NCI-H82 (cell line): ENCODE results near the gene SCNN1B.

Experiments
- DNase-seq: peaks from one replicate; lab custom pipeline; 2025; lab: John Stamatoyannopoulos, UW

The SCNN1B gene

DNA sequence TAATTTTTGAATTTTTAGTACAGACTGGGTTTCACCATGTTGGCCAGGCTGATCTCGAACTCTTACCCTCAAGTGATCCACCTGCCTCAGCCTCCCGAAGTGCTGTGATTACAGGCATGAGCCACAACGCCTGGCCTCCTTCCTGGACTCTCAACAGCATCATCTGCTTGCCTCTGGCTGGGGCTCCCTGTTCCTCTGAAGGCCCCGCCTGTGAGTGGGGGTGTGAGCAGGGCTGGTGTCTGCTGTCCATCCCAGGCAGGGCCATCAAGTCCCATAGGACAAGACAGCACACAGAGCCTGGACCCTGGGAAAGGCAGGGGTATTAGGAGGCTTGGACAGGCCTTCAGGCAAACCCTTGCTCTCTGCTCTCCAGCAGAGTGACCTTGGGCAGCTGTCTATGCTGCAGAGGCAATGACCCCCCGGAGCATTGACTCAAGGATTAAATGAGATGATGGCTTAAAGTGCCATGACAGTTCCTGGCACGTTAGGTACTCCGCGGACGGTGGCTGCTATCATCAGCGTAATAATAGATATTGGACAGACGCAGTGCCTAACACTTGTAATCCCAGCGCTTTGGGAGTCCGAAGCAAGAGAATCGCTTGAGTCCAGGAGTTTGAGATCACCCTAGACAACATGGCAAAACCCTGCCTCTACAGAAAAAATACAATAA lies 19.2 kb downstream of the SCNN1B start:
- DNase-seq = no peak

DNA sequence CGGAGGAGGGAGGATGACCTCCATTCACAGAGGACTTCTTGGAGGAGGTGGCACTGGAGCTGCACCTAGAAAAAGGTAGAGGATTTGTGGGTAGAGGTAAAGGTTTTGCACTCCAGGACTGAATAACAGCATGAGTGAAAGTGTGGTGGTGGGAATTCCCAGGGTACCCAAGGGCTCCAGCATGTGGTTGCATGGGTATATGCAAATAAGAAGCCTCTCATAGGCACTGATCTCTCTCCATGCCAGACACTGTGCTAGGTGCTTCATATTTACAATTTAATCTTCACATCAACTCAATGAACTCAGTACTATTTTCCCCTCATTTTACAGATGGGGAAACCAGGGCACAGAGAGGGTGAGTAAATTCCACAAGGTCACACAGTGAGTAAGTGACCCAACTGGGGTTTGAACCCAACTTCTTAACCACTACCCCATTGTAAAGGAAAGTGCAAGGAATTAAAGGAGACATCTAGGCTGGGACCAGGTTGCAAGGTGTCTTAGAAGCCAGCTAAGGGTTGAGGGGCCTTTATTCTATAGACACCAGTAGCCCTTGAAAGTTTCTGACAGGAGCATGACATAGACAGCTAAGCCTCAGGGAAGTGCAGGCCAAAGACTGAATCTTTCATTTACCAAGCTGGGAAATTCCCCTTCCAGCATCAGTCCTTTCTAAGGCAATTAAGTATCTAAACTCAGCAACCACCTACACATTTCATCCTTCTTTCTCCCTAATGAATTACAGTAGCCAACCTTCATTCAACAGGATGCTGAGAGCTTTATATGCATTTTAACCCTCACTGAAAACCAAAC lies 21.3 kb downstream of the SCNN1B start:
- DNase-seq = no peak

DNA sequence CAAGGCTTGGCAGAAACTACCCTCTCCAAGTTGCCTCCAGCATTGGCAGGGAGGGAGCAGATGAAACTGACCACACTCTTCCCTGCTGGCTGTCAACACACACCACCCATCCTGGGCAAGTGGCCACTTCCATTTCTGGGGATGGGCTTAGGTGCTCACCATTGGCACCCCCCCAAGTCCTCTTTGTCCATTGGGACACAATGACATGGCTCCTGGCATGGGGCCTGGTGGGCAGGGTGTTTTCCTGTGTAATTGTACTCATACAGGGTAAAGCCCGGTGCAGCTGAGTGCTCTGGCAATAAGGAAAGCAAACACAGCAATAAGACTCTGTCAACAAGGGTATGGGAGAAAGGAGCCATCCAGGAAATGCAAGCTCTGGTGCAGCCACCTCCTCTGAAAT lies 22.6 kb downstream of the SCNN1B start:
- no peak for DNase-seq

DNA sequence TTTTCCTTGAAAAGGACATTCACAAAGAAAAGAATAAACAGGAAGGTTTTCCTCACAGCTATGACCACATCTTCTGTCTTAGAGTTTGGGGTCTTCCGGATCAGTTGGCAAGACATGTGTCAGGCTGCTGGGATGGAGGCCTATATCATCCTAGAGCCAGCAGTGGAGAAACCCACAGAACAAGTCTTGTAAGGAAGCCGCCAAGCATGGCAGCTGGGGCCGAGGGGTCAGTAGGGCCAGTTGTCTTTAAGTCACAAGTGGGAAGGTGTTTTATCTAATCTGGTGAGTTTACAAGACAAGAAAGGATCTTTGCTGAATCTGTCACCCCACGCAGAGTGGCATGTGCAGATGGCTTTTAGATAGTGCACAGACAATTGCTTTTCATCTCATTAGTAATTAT lies 25.7 kb downstream of the SCNN1B start:
- no peak for DNase-seq

DNA sequence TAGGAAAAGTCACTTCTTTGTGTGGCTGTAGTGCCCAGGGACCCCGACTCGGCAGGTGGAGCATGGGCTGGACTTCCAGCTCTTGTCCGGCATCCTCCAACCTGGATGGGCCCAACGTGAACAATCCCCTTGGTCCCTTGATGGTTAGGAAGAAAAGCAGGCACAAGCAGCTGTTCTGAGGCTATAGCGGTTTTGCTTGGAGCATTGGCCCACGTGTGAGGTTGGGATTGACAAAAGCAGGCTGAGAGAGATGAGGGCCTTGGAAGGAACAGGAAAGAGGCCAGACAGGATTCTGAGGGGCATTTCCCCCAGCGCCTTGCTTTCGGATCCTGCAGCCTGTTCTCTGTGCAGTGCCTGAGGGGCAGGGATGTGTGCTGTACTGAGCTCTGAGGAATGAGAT lies 28.1 kb downstream of the SCNN1B start:
- no peak for DNase-seq

DNA sequence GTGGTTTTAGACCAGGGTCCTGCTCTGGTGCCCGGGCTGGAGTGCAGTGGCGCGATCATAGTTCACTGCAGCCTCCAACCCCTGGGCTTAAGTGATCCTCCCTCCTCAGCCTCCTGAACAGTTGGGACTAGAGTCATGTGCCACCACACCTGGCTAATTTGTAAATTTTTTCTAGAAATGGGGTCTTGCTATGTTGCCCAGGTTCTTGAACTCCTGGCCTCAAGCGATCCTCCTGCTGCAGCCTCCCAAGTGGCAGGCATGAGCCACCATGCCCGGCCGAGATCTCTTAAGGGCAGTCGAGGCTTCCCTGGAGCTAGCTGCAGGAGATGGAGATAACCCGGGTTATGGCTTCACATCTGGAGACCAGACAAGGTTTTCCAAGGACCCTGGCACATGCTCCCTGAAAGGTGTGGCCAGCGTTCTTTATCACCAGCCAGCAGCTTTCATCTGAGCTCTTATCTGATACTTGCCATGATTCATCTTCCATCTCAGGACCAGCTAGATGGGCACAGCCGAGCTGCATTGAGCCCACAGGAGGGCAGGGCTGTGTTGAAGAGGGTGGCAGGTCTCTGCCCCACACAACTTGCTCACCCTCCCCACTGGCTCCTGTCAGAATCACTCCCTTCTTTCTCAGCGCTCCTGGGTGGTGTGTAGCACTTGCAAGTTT lies 28.6 kb downstream of the SCNN1B start:
- no peak for DNase-seq

DNA sequence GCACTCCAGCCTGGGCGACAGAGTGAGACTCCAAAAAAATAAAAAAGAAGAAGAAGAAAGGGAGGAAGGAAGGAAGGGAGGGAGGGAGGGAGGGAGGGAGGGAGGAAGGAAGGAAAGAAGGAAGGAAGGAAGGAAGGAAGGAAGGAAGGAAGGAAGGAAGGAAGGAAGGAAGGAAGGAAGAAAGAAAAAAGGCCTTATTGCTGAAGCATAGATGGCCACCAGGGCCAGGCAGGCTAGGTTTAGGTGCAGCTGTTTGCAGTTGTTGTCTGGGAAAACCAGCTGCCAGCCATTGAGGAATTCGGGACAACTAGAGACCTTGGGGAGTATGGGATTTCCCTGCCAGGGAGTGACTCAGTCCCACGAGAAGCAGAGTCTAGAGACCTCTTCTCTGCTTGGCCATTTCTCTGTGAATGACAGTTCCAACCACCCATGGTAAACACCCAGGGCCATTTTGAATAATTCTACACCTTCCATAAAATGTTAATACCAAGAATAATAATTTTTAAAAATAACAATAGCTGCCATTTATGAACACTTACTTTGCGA lies 31.0 kb downstream of the SCNN1B start:
- no peak for DNase-seq

DNA sequence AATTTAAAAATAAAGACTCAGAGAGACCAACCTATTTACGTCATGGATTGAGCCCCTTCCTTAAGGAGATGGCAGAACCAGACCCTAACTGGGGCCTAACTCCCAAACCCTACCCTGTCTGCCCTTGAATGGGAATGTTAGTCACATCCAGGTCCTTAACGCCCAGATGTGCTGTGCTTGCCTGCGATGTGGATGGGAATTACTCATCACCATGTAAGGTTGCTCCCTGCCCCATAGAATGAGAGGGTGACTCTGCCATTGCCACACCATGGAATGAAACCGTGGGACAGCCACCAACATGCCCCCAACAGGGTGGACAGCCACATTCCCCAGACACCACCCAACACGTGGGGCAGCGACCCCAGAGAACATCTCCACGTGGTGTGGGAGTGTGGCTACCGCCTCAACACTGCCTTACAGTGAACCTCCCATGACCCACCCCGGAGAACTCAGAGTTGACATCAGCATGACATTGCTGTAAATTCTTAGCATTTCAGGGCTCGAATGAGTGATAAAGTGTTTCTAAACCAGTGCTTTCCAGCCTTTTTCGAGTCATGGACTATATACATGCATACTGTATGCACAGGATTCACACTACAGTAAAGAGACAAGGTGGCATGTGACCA lies 31.8 kb downstream of the SCNN1B start:
- DNase-seq = no peak

DNA sequence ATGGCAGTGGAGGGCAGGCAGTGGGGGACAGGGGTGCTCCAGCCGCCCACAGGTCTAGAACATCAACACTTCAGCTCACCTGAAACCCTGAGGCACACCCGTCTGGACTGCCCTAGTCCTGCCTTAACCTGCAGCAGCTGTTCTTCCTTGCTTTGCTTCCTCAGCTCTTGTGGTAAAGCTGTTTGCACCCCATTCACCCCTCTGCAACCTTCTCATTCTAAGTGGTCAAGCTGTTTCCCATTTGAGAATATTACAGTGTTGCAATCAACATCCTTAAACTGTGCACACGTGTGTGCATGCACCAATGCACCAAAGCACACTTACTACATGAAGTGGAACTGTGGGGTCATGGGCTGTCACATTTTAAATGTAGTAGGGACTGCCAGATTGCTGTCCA lies 32.4 kb downstream of the SCNN1B start:
- no peak for DNase-seq

DNA sequence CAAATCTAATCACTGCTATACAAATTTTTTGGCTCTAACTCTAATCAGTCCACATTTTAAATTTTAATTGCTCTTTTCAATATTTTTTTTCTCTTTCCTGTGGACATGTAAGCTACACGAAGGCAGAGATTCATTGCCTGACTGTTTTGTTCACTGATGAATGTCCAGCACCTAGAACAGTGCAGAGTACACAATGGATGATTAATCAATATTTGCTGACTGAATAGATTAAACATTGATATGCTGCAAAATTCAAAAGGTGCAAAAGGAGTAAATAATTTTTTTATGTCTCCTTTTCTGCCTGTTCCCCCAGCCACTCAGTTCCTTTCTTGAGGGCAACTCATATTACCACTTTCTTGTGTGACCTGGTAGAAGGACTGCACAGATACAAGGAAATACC lies 32.8 kb downstream of the SCNN1B start:
- DNase-seq = no peak

DNA sequence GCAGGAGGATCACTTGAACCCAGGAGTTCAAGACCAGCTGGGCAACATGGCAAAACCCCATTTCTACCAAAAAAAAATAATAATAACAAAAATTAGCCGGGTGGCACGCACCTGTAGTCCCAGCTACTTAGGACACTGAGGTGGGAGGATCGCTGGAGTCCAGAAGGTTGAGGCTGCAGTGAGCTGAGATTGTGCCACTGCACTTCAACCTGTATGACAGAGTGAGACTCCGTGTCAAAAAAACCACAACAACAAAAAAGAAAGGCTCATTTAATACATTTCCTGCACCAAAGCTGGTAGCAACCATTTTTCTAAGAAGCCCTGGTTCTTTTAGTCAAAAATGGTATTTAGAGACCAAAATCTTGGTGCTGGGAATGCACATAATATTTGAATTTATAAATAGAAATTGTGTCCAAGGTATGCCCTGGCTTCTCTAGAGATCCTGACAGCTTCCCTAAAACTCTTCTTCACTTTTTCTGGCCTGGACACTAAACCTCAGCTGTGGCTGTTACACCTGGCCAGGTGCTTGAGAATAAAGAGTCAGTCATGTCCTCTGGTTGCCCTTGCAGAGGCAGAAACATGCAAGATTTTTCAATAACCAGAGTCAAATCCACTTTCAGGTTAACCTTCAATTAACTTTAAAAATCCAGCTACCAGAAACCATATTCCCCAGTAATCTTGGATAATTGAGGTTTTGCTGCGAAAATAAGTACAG lies 35.9 kb downstream of the SCNN1B start:
- DNase-seq = no peak

DNA sequence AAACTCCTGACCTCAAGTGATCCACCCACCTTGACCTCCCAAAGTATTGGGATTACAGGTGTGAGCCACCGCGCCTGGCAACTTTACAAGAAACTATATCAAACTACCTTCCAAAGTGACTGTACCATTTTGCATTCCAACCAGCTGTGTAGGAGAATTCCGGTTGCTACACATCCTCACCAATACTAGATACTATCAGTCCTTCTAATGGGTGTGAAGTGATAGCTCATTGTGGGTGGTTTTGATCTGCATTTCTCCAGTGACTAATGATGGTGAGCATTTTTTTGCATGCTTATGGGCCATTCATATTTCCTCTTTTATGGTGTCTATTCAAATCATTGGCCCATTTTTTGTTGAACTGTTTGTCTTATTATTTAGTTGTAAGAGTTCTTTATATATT lies 37.7 kb downstream of the SCNN1B start:
- DNase-seq = no peak

DNA sequence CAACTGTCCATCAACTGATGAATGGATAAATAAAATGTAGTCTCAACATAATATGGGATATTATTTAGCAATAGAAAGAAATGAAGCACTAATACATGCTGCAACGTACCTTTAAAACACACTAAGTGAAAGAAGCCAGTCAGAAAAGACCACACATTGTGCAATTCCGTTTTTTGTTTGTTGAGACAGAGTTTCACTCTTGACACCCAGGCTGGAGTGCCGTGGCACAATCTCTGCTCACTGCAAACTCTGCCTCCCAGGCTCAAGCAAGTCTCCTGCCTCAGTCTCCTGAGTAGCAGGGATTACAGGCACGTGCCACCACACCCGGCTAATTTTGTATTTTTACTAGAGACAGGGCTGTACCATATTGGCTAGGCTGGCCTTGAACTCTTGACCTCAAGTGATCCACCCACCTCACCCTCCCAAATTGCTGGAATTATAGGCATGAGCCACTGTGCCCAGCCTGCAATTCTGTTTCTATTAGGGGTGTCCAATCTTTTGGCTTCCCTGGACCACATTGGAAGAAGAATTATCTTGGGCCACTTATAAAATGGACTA lies 40.1 kb downstream of the SCNN1B start:
- DNase-seq = no peak

DNA sequence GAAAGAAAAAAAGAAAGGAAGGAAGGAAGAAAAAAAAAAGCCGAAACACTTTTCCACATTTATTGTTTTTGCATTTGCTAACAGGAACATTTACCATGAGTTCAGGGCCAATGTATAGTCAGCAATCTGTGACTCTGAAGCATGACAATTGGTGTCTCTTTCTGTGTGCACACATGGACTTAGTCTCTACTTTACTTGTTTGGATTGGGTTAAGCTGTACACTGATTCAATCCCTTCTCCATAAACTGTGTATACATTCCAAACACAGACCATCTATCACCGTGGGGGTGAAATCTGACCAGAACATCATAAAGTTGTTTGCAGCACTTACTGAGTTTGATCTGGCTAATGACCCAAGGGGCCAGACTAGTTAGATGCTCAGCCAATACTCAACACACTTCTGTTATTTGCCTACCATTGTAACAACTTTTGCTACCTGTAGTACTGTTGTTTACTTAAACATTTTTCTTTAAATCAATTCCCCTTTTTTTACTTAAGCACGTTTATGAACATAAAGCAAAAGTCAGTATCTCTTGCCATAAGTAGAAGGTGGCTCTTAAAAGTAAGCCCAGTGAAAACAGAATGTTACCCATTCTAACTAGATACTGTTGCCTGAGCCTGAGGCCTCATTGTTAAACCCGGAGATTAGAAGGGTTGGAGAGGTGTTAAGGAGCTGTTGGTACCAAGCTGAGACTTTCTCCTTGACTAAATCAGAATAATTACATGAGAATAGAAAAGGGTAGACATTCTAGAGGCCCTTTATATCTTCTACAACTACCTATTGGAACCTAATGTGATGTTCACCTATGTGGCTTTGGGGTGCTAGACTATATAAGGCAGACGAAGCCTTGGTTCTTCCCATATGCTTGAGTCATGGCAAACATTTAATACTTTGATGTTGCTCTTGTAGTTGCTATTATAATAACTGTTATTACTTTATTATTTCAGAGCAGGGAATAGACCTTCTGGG lies 41.8 kb downstream of the SCNN1B start:
- DNase-seq = no peak

DNA sequence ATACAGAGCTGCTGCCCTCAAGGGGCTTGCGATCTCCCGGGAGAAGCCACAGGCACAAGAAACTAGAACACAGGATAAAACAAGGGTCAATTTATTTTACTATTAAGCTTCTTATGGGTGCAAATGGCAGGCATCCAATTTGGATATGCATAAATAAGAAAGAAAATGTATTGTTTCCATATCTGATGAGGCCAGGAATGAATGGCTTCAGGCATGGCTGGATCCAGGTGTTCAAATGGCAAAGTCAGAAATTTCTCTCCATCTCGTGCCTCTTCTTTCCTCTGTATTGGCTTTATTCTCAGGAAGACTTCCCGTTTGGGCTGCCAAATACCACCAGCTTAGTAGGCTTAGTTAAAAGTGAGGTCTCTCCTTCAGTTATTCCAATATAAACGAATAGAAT lies 43.1 kb downstream of the SCNN1B start:
- no peak for DNase-seq

DNA sequence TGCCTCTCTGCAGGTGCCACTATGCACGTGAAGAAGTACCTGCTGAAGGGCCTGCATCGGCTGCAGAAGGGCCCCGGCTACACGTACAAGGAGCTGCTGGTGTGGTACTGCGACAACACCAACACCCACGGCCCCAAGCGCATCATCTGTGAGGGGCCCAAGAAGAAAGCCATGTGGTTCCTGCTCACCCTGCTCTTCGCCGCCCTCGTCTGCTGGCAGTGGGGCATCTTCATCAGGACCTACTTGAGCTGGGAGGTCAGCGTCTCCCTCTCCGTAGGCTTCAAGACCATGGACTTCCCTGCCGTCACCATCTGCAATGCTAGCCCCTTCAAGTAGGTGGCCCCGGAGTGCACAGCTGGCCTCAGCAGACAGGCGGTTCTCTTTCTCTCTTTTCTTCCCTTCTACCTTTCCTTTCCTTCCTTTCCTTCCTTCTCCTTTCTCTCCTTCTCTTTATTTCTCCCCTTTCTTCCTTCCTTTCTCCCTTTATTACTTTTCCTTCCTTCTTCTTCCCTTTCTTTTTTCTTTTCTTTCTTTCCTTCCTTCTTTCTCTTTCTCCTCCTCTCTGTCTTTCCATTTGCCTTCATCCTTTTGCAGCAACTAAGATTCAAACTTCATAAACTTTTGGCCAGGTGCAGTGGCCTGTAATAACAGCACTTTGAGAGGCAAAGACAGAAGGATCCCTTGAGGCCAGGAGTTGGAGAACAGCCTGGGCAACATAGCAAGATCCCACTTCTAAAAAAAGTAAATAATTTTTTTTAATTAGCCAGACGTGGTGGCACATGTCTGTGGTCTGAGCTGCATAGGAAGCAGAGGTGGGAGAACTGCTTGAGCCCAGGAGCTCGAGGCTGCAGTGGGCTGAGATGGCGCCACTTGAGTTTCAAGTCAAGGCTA lies 46.7 kb downstream of the SCNN1B start:
- peak; percentile 45 for DNase-seq

DNA sequence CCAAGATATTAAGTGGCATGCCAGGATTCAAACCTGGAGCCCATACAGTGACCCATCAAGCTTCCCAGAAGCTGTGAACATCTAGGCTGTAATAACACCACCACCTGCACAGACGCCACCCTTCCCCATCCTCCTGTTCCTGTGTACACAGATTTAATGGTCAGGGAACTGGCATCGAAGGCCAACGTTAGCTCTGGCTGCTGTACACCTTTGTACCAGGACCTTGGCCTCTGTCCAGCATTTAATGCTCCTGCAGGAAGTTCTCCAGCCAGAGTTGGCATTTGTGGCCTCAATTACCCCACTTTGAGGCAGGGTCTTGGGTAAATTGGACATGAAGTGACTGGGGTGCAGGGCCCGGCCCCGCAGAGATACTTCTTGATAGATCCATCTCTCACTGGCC lies 49.3 kb downstream of the SCNN1B start:
- no peak for DNase-seq

DNA sequence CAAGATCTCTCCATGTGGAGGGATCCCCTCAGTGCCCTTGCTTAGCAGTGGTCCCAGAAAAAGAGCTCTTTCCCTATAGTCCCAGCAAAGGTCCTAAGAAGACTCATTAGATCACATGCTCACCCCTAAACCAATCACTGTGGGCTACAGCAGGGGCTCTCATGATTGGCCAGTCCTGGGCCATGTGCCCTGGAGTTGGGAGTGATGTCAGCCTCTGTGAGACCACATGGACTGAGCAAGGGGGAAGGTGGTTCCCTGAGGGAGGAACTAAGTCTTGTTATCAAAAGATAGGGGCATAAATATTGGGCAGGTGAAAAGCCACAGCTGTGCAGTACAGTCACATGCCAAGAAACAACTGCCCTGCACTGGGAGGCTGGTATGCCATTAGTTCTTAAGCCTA lies 51.3 kb downstream of the SCNN1B start:
- no peak for DNase-seq

DNA sequence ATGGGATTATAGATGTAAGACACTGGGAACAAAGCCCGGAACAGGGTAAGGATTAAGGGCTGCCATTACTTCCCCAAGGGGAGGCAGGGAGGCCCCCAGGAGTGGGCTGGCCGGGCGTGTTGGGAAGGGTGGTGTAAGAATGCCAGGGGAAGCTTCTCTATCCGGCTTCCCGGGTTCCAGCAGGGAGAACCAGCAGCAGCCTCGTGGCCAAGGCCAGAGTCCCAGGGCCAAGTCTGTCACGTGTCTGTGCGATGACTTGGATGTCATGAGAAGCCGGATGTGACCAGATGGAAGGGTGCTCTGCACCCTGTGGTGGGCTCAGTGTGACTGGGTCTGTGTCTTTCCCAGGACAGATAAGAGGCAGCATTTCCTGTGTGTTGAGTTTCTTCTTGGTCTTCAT lies 52.1 kb downstream of the SCNN1B start:
- DNase-seq = no peak
